Activated CD4-positive, alpha-beta T cell treated with anti-CD3 and anti-CD28 coated beads, Interleukin-2, amount 50 U/mL, for 4 hours (primary cell): Measurements from ENCODE around the gene LENG8.
"Not testable (repeated sequence)": the region's sequence is repeated elsewhere in the genome, so short reads cannot be mapped to it uniquely, and the experiment has no call there.

Experiments
- DNase-seq, 2 experiments: peaks; one replicate each; pipeline ENCODE4 v3.0.0-alpha.2; 2020

The LENG8 gene

GRCh38 chr19:54462655-54463530 lies 13.9 kb downstream of the LENG8 start:
- DNase-seq = peak; percentile 44 to 52

- peak; percentile 93 for DNase-seq
Measured at GRCh38 chr19:54463531-54464043, 14.6 kb downstream of the LENG8 start, which contains the start of gene LENG9. TSS of gene LENG9 (minus strand) at chr19:54463778. CDS start at chr19:54463526, 252 bp downstream.

GRCh38 chr19:54464044-54464629 lies 15.1 kb downstream of the LENG8 start:
- DNase-seq = peak; percentile 69 to 75

GRCh38 chr19:54464630-54465425 lies 15.8 kb downstream of the LENG8 start:
- DNase-seq = peak; percentile 43 to 46

GRCh38 chr19:54465426-54466109 lies 16.6 kb downstream of the LENG8 start:
- DNase-seq = no peak

GRCh38 chr19:54466110-54466480 lies 17.1 kb downstream of the LENG8 start:
- not testable (repeated sequence) for DNase-seq

- DNase-seq = no peak
Measured at GRCh38 chr19:54469496-54469934, 20.5 kb downstream of the LENG8 start.

GRCh38 chr19:54470276-54470887 lies 21.4 kb downstream of the LENG8 start:
- DNase-seq = no peak

- DNase-seq = no peak
Measured at GRCh38 chr19:54470991-54471782, 22.2 kb downstream of the LENG8 start.

- no peak for DNase-seq
Measured at GRCh38 chr19:54473071-54473891, 24.3 kb downstream of the LENG8 start, which contains the start of gene CDC42EP5. TSS of gene CDC42EP5 (minus strand) at chr19:54473296. CDS start at chr19:54465547, 7,749 bp downstream.

GRCh38 chr19:54473892-54474372 lies 24.9 kb downstream of the LENG8 start:
- DNase-seq = no peak

- DNase-seq = no peak
Measured at GRCh38 chr19:54475706-54476105, 26.7 kb downstream of the LENG8 start.

GRCh38 chr19:54477650-54478049 lies 28.7 kb downstream of the LENG8 start:
- no peak for DNase-seq

GRCh38 chr19:54478677-54479266 lies 29.8 kb downstream of the LENG8 start:
- no peak for DNase-seq

- no peak for DNase-seq
Measured at GRCh38 chr19:54480051-54480450, 31.1 kb downstream of the LENG8 start.

GRCh38 chr19:54481326-54481930 lies 32.4 kb downstream of the LENG8 start:
- DNase-seq = no peak

GRCh38 chr19:54482889-54483288 lies 33.9 kb downstream of the LENG8 start:
- DNase-seq = no peak

GRCh38 chr19:54484451-54484850 lies 35.5 kb downstream of the LENG8 start:
- DNase-seq = no peak

- DNase-seq = no peak
Measured at GRCh38 chr19:54485851-54486250, 36.9 kb downstream of the LENG8 start.
